ENCODE results near the gene TIGD1. TPM values are rescaled to one million over a fixed set of nuclear protein-coding genes. Genes with fewer than 3 reads are reported as not detected.
"Not testable (repeated sequence)": the region's sequence is repeated elsewhere in the genome, so short reads cannot be mapped to it uniquely, and the experiment has no call there.

The TIGD1 gene
- polyA plus RNA-seq, 1 experiment = 1.7 TPM

- TF ChIP-seq, protein P1, sequence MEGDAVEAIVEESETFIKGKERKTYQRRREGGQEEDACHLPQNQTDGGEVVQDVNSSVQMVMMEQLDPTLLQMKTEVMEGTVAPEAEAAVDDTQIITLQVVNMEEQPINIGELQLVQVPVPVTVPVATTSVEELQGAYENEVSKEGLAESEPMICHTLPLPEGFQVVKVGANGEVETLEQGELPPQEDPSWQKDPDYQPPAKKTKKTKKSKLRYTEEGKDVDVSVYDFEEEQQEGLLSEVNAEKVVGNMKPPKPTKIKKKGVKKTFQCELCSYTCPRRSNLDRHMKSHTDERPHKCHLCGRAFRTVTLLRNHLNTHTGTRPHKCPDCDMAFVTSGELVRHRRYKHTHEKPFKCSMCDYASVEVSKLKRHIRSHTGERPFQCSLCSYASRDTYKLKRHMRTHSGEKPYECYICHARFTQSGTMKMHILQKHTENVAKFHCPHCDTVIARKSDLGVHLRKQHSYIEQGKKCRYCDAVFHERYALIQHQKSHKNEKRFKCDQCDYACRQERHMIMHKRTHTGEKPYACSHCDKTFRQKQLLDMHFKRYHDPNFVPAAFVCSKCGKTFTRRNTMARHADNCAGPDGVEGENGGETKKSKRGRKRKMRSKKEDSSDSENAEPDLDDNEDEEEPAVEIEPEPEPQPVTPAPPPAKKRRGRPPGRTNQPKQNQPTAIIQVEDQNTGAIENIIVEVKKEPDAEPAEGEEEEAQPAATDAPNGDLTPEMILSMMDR (IDR thresholded peaks at IDR 0.05; ENCODE audit: insufficient read depth, low read depth, low read length) = no peak
- Histone ChIP-seq H3K36me3 (ENCODE audit: control insufficient read depth, insufficient read depth, low read length) (no peaks in the 10 kb centered on the region), H3K4me3 (ENCODE audit: low read depth, low read length) (no peak overlapping the region), H3K27me3 (ENCODE audit: control insufficient read depth, insufficient read depth, low read length) (peaks cover 3% of the 10 kb centered on the region)
- ChIA-PET CTCF (interaction anchor here (4.4 kb wide), 1 partner anchor 12 kb away, joined by 29 read pairs; no protein-coding TSS in a partner anchor), POLR2A (no interaction called here)
- no peak for DNase-seq (ENCODE audit: low read depth)
Observed at GRCh38 chr2:232534940-232535651, 15.3 kb downstream of the TIGD1 start.

DNA sequence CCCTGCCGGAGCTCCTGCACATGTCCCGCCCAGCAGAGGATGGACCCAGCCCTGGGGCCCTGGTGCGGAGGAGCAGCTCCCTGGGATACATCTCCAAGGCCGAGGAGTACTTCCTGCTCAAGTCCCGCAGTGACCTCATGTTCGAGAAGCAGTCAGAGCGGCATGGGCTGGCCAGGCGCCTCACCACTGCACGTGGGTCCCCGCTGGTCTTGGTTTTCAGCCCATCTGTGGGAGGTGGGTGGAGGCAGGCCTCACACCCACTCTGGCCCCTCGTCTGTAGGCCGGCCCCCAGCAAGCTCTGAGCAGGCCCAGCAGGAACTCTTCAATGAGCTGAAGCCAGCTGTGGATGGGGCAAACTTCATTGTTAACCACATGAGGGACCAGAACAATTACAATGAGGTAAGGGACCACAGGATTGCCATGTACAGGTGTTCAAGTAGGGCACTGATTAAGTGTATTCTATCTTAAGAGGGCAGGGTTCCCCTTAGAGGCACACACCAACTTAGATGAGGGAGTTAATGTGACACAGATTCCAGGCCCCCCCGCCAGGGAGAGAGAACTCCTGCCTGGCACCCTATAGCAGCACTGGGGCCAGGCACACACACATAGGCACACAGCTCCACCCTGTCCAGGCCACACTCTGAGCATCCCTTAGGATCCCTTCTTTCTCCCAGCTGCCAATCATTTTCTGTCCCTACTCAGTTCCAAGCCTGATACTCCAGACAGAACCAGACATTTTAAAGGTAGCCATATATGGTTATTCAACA is 16.2 kb downstream of the TIGD1 start:
- no peaks in the 10 kb centered on the region for H3K36me3 ChIP-seq (ENCODE audit: control insufficient read depth, insufficient read depth, low read length)
- no peak overlapping the region for H3K4me3 ChIP-seq (ENCODE audit: low read depth, low read length)
- no peaks in the 10 kb centered on the region; the same call in none of the 2 replicates for H3K27me3 ChIP-seq (ENCODE audit: control insufficient read depth, insufficient read depth, low read length)
- no peak for DNase-seq (ENCODE audit: low read depth)
- ChIA-PET POLR2A (interaction anchor here (0.6 kb wide), 1 partner anchor 58 kb away, joined by 10 read pairs; no protein-coding TSS in a partner anchor), CTCF (interaction anchor here (0.7 to 4.4 kb wide), 2 partner anchors 8 to 11 kb away, joined by 3 to 29 read pairs; no protein-coding TSS in a partner anchor)
- TF ChIP-seq, protein P1 (IDR thresholded peaks at IDR 0.05; ENCODE audit: insufficient read depth, low read depth, low read length) = no peak

GRCh38 chr2:232532821-232533220 is 17.5 kb downstream of the TIGD1 start:
- H3K27me3 ChIP-seq (ENCODE audit: control insufficient read depth, insufficient read depth, low read length); DNase-seq (ENCODE audit: low read depth); H3K36me3 ChIP-seq (ENCODE audit: control insufficient read depth, insufficient read depth, low read length); POLR2A ChIA-PET; H3K4me3 ChIP-seq (ENCODE audit: low read depth, low read length): not testable (repeated sequence)
- CTCF ChIA-PET = interaction anchor here (0.6 to 4.4 kb wide), 2 partner anchors 10 to 910 kb away, joined by 3 to 29 read pairs; no protein-coding TSS in a partner anchor

DNA sequence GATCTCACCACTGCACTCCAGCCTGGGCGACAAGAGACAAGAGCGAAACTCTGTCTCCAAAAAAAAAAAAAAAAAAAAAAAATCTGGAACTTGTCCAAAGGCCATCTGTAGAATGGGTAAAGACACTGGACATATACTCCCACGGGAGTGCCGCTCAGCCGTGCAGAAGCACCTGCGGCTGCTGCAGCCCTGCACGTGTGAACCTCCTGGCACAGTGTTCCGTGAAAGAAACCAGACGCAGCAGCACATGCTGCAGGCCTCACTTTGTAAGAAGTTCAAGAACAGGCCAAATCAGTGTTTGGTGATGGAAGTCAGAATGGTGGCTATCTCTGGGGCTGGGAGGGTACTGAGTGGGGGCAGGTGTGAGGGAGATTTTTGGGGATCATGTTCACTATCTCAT is 17.9 kb downstream of the TIGD1 start:
- POLR2A ChIA-PET = no interaction called here
- Histone ChIP-seq H3K36me3 (ENCODE audit: control insufficient read depth, insufficient read depth, low read length) (no peaks in the 10 kb centered on the region), H3K27me3 (ENCODE audit: control insufficient read depth, insufficient read depth, low read length) (peaks cover 1% of the 10 kb centered on the region), H3K4me3 (ENCODE audit: low read depth, low read length) (no peak overlapping the region)
- TF ChIP-seq, protein P1 (IDR thresholded peaks at IDR 0.05; ENCODE audit: insufficient read depth, low read depth, low read length) = no peak
- DNase-seq (ENCODE audit: low read depth) = no peak
- CTCF ChIA-PET = interaction anchor here (0.6 to 4.4 kb wide), 2 partner anchors 10 to 910 kb away, joined by 3 to 29 read pairs; no protein-coding TSS in a partner anchor

DNA sequence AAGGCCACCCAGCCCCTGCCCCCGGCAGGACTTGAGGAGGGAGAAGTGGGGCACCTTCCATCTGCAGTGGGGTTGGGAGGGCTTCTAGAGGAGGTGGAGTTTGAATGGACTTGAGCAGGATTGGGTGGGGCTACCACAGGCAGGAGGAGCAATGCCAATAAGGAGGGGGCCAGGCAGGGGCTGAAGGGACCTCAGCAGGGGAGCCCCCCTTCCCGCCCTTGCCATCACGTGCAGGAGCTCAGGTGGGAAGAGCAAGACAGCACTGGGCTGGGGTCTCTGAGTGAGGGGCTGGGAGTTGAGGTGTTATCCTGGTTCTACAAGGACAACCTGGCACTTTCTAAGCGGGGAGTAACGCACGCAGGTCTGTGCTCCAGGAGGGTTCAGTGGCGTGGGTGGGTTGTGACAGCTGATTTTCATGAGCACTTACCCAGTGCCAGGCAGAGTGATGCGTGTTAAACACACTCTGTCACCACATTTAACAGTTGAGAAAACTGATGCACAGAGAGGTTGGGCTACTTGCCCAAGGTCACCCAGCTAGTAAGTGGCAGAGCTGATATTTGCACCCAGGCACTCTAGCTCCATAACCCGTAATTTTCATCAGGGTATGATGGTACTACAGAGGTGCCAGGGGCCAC is 19.6 kb downstream of the TIGD1 start:
- Histone ChIP-seq H3K27me3 (ENCODE audit: control insufficient read depth, insufficient read depth, low read length) (peaks cover 1% of the 10 kb centered on the region), H3K4me3 (ENCODE audit: low read depth, low read length) (no peak overlapping the region), H3K36me3 (ENCODE audit: control insufficient read depth, insufficient read depth, low read length) (no peaks in the 10 kb centered on the region)
- POLR2A ChIA-PET = no interaction called here
- TF ChIP-seq, protein P1 (IDR thresholded peaks at IDR 0.05; ENCODE audit: insufficient read depth, low read depth, low read length) = no peak
- no peak for DNase-seq (ENCODE audit: low read depth)
- CTCF ChIA-PET = interaction anchor here (1.2 to 4.4 kb wide), 2 partner anchors 8 to 625 kb away, joined by 4 to 29 read pairs; no protein-coding TSS in a partner anchor

All from BJ (cell line).